DMS79 treated with DMSO at 0.1 percent for 48 hours (cell line): ENCODE measurements around the gene ALDH8A1.

ENCODE experiments used
- DNase-seq: peaks from one replicate; lab custom pipeline; 2025; lab: John Stamatoyannopoulos, UW

ALDH8A1 gene

DNA sequence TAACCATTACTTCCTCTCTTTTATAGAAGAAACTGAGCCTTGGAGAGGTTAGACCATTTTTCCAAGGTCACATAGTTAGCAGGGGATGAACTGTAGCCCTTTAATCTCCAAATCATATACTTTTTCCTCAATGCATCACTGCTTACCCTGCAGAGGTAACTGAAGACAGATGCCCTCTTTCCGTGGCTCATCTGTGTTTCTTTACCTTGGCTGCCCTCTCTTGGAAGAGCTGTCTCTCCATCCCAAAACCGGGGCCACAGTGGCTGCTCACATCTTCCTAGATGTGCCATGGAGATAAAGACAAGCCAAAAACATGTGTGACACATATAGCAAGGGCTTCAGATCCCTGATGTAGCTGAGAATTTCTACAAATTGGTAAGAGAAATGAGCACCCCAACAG, 581 bp upstream of the ALDH8A1 start:
- DNase-seq: no peak

DNA sequence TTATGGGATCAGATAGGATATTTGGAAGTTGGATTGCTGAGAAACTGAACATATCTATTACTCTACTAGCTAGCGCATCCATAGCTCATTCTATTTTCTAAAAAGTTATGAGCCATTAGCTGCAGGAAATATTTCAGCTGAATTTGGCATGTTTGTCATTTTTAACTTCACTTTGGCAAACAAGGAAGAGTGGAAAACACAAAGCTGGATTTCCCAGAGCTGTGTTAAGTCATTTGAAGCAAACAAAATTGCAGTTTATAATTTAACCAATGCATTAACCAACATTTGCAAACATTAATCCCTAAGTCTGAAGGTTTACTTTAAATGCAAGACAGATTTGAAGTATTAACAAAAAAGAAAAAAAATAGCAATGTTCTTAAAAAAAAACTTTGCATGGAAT, 1.2 kb downstream of the ALDH8A1 start:
- no peak for DNase-seq

DNA sequence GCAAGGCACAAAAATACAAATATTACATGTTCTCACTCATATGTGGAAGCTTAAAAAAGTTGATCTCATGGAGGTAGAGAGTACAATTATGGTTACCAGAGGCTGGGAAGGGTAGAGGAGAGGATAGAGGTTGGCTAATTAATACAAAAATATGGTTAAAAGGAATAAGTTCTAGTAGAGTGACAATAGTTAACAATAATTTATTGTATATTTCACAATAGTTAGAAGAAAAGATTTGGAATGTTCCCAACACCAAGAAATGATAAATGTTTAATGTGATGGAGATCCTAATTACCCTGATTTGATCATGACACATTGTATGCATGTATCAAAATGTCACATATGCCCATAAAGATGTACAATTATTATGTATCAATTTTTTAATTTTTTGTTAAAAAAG, 1.8 kb downstream of the ALDH8A1 start:
- no peak for DNase-seq

DNA sequence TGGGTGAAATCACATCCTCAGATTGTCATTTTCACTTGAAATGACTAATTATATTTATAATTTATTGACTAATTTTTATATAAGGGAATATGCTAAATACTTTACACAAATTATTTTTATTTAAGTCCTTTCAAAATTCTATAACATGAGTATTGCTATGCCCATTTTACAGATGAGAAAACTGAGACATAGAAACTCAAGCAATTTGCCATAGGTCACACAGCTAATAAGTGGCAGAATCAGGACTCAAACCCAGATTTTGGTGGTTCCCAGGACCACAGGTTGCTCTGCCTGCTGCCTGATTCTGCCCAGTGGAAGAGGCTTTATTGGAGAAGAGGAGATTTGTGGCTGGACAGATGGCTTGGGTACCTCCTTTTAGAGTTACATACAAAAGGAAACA, 4.9 kb downstream of the ALDH8A1 start:
- DNase-seq: no peak

DNA sequence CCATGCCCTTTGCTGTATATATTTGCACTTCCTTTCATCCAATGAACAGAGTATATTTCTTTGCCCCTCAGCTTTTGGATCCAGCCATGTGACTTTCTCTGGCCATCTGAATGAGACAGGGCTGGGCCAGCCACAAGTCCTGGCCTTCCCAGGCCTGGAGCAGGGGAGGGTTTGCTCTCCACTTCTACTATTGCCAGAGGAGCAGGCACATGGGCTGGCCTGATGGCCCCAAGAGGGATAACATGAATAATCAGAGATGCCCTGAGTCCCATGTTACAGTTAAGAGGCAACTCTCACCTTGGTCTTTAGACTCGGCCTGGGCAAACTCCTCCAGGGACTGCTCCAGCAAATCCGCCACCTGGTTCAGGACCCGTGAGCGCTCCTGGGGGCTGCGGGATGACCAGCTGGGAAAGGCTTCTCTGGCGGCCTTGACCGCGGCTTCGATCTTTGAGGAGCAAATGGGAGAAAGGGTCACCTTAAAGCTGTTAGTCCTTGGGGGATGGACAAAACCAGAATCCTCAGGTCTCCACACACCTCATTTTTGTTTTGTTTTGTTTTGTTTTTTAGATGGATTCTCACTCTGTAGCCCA, 6.3 kb downstream of the ALDH8A1 start:
- no peak for DNase-seq

DNA sequence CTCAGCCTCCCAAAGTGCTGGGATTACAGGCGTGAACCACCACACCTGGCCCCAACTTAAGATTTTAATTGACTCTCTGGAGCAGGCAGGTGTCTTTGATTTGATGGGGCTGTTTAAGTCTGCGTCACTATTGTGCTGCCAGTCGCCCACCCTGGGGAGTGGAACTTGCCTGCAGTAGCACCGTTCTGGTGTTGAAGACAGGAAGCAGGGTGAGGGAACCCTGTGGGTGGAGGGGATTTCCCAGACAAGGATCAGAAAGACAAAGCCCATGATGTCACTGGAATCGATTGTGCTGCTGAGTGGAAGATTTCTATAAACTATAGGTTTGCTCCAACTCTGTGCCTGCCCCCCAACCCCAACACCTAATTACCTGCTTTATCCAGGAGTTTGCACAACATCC, 11.0 kb downstream of the ALDH8A1 start:
- DNase-seq: no peak

DNA sequence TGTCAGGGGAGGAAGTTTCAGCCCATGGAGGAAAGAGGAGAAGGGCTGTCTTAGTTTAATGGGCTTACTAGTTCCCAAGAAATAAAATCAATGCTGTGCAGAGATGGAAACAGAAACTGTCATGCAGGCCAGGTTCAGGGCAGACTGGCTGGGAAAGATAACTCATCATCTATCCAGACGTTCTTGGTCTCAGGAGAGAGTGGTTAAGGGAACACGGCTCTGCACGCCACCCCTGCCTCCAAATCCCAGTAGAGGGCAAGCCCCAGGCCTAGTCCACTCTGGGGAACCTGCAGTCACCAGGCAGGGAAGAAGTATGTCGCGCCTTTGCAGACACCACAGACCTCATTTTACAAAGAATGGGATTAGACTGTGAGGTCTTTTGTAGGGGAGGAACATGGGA, 12.5 kb downstream of the ALDH8A1 start:
- DNase-seq: no peak

DNA sequence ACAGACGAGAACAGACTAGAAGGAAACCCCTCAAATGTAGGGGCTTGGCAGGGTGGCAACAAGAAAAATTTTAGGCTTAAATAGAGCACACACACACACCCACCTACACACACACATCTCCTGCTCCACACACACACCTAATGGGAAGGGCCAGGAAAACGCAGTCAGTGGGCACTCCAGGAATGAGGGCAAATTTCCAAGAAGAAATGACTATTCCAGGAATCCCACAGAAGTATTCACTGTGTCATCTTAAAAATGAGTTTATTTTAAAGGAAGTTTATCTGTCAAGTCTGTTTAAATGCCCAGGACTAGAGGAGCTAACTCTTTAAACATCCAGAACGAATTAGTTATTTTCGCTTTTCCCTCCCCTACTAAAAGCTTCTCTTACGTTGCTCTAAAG, 13.0 kb downstream of the ALDH8A1 start:
- DNase-seq: no peak

DNA sequence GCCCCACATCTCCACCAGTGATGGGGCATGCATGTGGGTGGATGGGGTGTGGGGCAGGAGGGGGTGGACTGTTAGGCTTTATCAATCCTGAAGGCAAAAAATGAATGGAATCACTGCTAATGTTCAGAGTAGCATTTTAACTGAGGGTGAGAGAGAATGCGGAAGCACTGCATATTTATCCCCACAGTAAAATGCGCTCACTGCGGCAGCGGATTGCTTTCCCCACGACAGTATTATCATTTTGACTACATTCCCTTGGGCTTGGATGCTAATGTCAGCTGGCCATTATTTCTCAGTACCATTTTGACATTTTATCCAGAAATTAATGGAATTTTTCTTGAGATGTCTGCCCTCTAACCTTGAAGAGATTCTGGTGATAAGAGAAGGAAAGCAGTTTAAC, 13.4 kb downstream of the ALDH8A1 start:
- no peak for DNase-seq

DNA sequence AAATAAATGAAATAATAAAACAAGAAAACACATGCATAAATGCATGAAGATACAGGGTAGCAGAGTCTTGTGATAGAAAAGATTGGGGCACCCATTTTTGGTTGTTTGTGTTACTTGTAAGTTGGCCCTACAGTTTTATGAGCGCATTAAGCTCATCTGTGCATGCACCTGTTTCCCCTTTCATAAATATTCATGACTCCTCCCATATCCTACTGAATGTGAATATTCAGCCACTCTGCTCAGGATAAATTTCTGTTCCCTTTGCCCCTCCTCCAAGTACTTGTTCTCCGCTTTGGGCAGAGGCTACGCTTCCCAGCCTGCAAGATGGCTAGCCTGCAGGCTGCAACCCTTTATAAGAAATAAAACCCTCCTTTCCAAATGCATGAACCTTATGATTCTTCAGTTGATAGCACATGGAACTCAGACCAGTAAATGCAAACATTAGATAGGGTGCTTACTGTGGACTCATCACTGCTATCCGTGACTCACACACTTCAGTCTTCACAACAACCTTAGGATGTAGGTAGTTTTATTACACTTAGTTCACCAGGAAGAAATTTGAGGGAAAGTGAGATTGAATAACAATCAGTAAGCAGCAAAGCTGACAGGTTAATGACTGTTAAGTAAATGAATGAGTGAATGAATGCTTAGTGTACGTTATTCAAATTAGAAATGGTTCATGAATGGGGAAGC, 15.0 kb downstream of the ALDH8A1 start:
- no peak for DNase-seq

DNA sequence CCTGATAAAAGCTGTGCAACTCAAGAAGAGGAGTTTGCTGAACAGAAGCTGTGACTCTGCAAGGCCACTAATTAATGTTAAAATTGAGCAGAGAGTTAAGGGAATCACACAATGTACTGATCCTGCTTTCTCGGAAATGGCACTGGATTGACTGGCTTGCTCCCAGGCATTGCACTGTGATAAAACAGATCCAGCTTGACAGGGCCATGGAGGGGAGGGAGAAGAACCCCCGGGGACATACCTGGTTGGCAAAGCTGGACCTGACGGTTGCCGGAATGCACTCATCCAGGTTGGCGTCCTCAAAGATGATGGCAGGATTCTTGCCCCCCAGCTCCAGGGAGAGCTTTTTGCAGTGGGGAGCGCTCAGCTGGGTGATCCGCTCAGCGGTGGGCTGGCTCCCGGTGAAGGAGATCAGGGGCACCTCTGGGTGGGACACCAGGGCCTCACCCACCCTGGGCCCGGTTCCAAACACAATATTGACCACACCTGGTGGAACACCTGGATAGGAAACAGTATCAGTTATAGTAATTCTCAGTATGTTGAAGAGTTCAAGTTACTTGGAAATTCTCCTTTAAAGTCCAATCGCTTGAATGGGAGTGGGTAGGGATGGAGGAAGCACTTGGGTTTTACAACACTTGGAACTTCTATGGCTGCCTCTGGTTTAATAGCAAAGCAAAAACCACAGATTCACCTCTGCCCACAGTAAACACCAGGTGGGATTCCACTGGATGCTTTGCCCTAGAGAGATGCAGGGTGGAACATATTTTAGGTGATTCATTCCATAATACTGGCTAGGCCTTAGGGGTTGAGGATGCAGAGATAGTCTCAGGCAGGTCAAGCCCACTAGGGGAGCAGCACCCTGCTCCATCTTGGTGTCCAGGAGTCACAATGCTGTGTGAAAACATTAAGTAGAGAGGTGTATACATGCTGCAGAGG, 17.1 kb downstream of the ALDH8A1 start:
- no peak for DNase-seq

DNA sequence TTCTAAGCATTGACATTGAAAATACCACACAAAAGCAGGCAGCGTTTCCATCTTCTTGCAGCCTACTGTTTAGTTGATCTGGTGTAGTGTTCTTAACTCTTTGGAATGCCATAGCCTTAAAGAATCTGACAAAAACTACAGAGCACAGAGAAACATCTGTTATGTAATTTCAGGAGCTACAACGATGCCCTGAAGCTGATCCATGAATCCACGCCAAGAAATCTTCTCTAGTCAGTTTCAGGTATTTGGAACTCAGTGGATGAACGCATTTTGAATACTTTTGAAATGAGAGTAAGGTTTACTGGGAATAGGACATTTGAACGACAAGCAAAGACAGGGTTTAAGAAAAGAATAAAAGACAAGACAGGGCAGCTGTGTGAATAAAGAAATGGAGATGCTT, 17.8 kb downstream of the ALDH8A1 start:
- no peak for DNase-seq

DNA sequence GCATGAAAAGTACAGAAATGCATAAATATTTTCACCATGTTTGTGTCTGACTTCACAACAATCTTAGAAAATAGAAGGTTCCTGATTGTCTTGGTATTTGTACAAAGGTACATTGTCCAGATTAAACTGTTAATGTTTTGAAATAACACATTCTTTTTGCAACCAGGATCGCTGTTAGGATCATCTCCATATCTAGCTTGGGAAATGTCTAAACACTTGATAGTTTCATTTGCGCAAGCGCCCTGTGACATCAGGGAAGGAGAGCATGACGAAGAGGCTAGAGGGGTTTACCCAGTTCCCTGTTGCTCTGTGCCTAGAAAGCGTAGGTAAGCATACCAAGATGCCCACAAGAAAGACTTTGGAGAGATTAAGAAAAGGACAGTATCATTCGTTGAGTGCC, 19.4 kb downstream of the ALDH8A1 start:
- DNase-seq: no peak

DNA sequence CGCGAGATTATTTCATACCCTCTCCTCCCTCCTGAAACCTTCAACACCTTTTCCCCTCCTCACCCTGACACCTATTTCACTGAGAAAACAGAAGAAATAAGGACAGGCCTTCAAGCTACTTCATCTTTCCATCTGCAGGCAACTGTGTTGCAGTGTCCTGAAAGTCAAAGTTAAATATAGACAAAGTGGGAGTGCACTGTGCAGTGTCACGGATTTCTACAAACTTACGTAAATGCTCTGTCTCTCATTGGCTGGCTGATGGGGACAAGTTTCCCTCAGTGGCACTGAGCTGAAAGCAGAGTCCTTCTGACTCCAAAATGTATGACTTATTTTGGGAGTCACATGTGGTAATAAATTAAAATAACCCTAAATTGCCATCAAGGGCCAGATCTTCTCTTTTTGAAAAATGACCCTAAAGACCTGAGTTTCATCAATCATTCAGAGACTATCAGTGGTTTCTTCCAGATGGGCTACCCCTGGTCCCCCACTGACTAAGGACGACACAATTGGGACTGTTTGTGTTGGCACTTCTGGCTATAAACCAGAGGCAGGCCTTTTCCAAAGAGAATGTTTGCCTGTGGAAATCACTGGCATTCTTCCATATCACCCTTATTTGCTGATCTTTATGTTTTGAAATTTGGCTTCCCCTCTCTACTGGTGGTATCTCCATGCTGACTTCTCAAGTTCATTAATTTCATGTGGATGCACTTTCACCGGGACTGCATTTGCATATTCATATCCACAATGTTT, 21.6 kb downstream of the ALDH8A1 start:
- no peak for DNase-seq

DNA sequence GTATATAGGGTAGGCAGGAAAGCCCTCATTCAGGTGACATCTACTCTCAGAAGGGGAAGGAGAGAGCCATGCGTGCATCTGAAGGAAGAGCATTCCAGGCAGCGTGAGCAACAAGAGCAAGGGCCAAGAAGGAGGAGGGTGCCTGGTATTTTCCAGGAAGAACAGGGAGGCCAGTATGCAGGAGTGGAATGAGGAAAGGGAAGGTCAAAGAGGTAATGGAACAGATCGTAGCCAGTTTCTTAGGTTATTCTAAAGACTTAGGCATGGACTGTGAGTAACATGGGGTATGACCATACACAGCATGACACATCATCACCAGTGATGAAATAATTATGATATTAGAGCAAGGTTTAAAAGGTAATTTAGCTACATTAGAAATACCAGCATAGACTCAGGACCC, 24.1 kb downstream of the ALDH8A1 start:
- DNase-seq: no peak

DNA sequence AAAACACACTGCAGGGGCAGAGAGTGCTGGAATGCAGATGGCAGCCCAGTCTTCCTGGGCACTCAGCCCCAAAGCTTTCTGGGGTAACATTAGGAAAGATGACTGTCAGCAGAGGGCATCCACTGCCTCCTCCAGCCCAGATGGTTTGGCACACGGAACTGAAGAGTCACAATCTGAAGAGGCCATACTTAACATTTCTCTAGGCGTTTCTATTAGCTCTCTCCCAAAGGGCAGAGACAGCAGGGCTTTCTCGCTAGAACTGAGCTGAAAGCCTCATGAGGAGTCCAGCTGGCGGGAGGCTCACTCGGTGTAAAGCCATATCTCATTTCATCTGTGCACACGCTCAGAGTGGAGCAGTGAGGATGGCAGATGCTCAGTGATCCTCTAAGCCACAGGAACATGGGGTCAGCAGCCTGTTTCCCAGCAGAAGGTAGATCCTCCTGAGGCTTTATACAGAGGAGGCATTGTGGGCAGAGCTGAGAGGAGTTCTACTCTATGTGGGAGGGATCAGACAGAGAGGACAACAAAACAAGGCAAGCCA, 28.1 kb downstream of the ALDH8A1 start:
- no peak for DNase-seq

DNA sequence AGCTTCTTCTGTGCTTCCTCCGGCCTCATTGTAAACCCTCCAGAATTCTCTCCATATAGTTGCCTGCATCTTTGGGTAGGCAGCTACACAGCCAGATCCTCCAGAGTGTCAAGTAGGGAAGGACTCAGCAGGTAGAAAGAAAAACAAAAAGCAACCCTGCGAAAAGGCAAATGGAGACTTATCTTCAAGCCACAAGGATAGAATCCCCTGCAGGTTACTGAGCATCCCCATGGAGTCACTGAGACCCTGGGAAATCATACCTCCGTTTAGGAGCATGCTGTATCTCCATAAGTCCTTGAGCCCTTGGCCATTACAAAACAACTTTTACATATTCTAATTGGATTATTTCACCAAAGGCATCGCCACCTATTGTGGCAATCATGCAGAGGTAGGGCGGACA, 28.6 kb downstream of the ALDH8A1 start:
- DNase-seq: no peak

DNA sequence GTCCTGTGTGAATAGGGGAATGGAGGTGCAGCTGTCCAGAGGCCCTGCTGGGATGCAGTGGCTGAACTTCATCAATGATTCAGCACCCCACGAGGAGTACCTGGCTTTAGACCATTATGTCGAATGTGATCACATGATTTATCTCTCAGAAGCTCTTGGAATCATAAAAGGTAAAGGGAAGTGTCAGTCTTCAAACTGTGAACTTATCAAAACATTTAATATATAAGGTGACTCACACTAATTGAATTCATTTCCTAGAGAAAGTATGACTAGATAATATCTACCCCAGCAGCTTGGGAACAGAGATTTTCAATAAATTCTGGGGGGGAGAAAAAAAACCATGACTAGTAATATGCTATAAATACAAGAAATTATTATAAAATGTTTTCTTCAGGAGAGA, 29.5 kb downstream of the ALDH8A1 start:
- DNase-seq: no peak

DNA sequence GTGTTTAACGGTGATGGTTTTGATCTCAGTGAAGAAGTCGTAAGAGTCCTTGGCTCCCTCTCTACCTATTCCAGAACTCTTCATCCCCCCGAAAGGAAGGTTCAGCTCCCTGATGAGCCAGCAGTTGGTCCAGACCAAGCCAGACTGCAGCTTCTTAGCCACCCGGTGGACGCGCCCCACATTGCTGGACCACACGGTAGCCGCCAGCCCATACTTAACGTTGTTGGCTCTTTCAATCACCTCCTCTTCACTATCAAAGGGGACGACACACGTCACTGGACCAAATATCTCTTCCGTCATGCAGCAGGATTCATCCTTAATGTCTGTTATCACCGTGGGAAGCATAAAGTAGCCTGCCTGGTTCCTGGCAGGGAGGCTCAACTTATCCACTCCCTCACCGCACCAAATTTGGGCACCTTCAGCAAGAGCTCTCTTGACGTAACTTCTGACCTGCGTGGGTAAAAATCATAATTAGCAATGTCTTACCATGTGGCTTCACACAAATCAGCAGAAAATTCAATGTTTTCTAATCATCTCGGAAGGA, 31.4 kb downstream of the ALDH8A1 start:
- DNase-seq: no peak

DNA sequence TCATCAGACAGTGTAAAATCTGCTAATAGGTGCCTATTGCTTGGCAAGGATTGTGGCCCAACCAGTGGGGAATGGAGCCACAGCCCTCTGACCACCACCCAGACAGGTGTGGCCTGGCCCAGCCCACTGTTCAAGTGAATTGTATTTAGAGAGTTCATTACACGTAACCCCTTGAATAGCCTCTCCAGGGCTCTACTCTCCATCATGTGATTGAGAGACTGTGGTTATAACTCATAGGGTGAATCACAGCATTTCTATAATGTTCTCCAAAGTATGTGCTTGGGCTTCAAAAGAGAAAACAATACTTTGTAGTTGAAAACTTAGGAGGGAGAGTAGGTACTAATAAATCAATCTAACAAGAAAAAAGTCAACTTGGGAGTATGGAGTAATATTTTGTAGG, 38.4 kb downstream of the ALDH8A1 start:
- no peak for DNase-seq

DNA sequence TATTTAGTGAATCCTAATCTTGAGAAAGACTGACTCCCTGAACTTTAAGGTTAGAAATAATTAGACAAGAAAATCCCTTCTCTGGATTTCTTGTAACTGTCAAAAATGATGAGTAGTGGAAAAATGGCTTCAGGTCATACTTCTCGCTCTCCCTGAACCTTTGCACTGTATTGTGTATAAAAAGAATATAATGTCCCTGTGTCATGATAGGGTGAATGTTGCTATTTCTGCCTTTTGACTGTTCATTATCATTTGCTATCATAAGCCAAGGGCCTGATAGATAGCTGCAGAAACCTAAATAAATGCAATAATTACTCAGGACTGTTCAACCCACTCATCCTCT, 39.3 kb downstream of the ALDH8A1 start:
- no peak for DNase-seq
